Middle frontal gyrus (tissue), 1 donor: ENCODE measurements around the gene RAD9B.
"Not testable (repeated sequence)": the region's sequence is repeated elsewhere in the genome, so short reads cannot be mapped to it uniquely, and the experiment has no call there.

ENCODE experiments used
- DNase-seq: peaks from one replicate; pipeline ENCODE4 v3.0.0-alpha.2; 2015; ENCODE audit warnings: low spot score; ENCODE audit errors: extremely low spot score

RAD9B gene

GRCh38 chr12:110520876-110521712, 19.0 kb downstream of the RAD9B start:
- not testable (repeated sequence) for DNase-seq

GRCh38 chr12:110528277-110528839, 26.2 kb downstream of the RAD9B start:
- DNase-seq = no peak

- no peak for DNase-seq
Observed at GRCh38 chr12:110530511-110530910, 28.4 kb downstream of the RAD9B start.

GRCh38 chr12:110531741-110532333, 29.7 kb downstream of the RAD9B start:
- DNase-seq = no peak

- DNase-seq = no peak
Observed at GRCh38 chr12:110532644-110533043, 30.5 kb downstream of the RAD9B start.

GRCh38 chr12:110533607-110534006, 31.5 kb downstream of the RAD9B start:
- DNase-seq = no peak

- DNase-seq = no peak
Observed at GRCh38 chr12:110534811-110535210, 32.7 kb downstream of the RAD9B start.

GRCh38 chr12:110536834-110537604, 34.9 kb downstream of the RAD9B start:
- DNase-seq = no peak

- DNase-seq = no peak
Observed at GRCh38 chr12:110537605-110538409, 35.7 kb downstream of the RAD9B start.

- DNase-seq = no peak
Observed at GRCh38 chr12:110538869-110539622, 36.9 kb downstream of the RAD9B start.

- no peak for DNase-seq
Observed at GRCh38 chr12:110540048-110540447, 37.9 kb downstream of the RAD9B start.

GRCh38 chr12:110543252-110543959, 41.3 kb downstream of the RAD9B start:
- no peak for DNase-seq

GRCh38 chr12:110543965-110544364, 41.8 kb downstream of the RAD9B start:
- DNase-seq = no peak

- not testable (repeated sequence) for DNase-seq
Observed at GRCh38 chr12:110545259-110545658, 43.1 kb downstream of the RAD9B start.

GRCh38 chr12:110545812-110546211, 43.7 kb downstream of the RAD9B start:
- DNase-seq = no peak

- DNase-seq = no peak
Observed at GRCh38 chr12:110546339-110546738, 44.2 kb downstream of the RAD9B start.

GRCh38 chr12:110547090-110547489, 45.0 kb downstream of the RAD9B start:
- no peak for DNase-seq

- DNase-seq = no peak
Observed at GRCh38 chr12:110548678-110549077, 46.5 kb downstream of the RAD9B start.

- no peak for DNase-seq
Observed at GRCh38 chr12:110549716-110550115, 47.6 kb downstream of the RAD9B start.

- no peak for DNase-seq
Observed at GRCh38 chr12:110550981-110551380, 48.9 kb downstream of the RAD9B start.
